Measurements from ENCODE around the gene CTNNBL1. TPM values are rescaled to one million over a fixed set of nuclear protein-coding genes. Genes with fewer than 3 reads are reported as not detected.

Gene CTNNBL1
- total RNA-seq, 1 experiment from 2014 or later: 64.4 TPM

GRCh38 chr20:37893566-37894241 is 199.9 kb downstream of the CTNNBL1 start:
- ATAC-seq (no peak), DNase-seq (ENCODE audit: low spot score) (no peak)
- Mint-ChIP-seq H3K27me3 (ENCODE audit: low read depth) (no peaks in the 10 kb centered on the region), H3K4me1 (peaks cover 3% of the 10 kb centered on the region), H3K36me3 (no peaks in the 10 kb centered on the region), H3K9me3 (no peaks in the 10 kb centered on the region), H3K4me3 (no peak overlapping the region), H3K27ac (no peak overlapping the region)
- ChIA-PET CTCF (interaction anchor here (0.8 to 3.8 kb wide), 4 partner anchors 13 to 330 kb away, joined by 3 to 18 read pairs (median 5); no protein-coding TSS in a partner anchor), POLR2A (no interaction called here)
- TF ChIP-seq GRHL2 (CRISPR knock-in tag; IDR thresholded peaks at IDR 0.05; ENCODE audit: insufficient replicate concordance, severe bottlenecking) (no peak), SMAD4 (CRISPR knock-in tag; IDR thresholded peaks at IDR 0.05) (no peak), ESRRA (CRISPR knock-in tag; IDR thresholded peaks at IDR 0.05; ENCODE audit: borderline replicate concordance) (no peak), PRDM15 (CRISPR knock-in tag; IDR thresholded peaks at IDR 0.05) (no peak), ZSCAN18 (CRISPR knock-in tag; IDR thresholded peaks at IDR 0.05) (no peak), JAZF1 (CRISPR knock-in tag; IDR thresholded peaks at IDR 0.05) (no peak), MLX (CRISPR knock-in tag; IDR thresholded peaks at IDR 0.05) (no peak), KAT7 (CRISPR knock-in tag; IDR thresholded peaks at IDR 0.05; ENCODE audit: borderline replicate concordance) (no peak), NR1H2 (CRISPR knock-in tag; IDR thresholded peaks at IDR 0.05) (no peak), SMAD3 (CRISPR knock-in tag; IDR thresholded peaks at IDR 0.05; ENCODE audit: borderline replicate concordance) (no peak), ZNF219 (CRISPR knock-in tag; IDR thresholded peaks at IDR 0.05; ENCODE audit: borderline replicate concordance) (no peak), FOXJ3 (CRISPR knock-in tag; IDR thresholded peaks at IDR 0.05; ENCODE audit: borderline replicate concordance) (no peak), ZBTB21 (CRISPR knock-in tag; IDR thresholded peaks at IDR 0.05; ENCODE audit: borderline replicate concordance) (no peak), HMGXB4 (CRISPR knock-in tag; IDR thresholded peaks at IDR 0.05) (no peak), MAX (CRISPR knock-in tag; IDR thresholded peaks at IDR 0.05) (no peak), RELA (CRISPR knock-in tag; IDR thresholded peaks at IDR 0.05; ENCODE audit: borderline replicate concordance) (no peak), AFF4 (CRISPR knock-in tag; IDR thresholded peaks at IDR 0.05; ENCODE audit: borderline replicate concordance) (no peak), SP1 (CRISPR knock-in tag; conservative IDR thresholded peaks at IDR 0.05) (no peak)
